ENCODE results near the gene TMA7.

The TMA7 gene

DNA sequence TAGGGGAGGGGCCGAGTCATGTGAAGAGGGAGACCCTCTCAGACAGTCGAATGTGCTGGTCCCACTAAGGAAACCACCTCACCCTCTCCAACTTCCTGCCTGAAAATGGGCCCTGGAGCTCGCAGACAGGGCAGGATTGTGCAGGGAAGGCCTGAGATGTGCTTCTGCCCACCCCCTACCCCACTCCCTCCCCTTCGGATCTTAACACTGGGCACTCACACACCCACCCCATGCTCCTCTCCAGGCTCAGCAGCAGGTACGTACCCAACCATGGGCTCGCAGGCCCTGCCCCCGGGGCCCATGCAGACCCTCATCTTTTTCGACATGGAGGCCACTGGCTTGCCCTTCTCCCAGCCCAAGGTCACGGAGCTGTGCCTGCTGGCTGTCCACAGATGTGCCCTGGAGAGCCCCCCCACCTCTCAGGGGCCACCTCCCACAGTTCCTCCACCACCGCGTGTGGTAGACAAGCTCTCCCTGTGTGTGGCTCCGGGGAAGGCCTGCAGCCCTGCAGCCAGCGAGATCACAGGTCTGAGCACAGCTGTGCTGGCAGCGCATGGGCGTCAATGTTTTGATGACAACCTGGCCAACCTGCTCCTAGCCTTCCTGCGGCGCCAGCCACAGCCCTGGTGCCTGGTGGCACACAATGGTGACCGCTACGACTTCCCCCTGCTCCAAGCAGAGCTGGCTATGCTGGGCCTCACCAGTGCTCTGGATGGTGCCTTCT, 26.5 kb downstream of the TMA7 start:
- TF ChIP-seq, protein P1, sequence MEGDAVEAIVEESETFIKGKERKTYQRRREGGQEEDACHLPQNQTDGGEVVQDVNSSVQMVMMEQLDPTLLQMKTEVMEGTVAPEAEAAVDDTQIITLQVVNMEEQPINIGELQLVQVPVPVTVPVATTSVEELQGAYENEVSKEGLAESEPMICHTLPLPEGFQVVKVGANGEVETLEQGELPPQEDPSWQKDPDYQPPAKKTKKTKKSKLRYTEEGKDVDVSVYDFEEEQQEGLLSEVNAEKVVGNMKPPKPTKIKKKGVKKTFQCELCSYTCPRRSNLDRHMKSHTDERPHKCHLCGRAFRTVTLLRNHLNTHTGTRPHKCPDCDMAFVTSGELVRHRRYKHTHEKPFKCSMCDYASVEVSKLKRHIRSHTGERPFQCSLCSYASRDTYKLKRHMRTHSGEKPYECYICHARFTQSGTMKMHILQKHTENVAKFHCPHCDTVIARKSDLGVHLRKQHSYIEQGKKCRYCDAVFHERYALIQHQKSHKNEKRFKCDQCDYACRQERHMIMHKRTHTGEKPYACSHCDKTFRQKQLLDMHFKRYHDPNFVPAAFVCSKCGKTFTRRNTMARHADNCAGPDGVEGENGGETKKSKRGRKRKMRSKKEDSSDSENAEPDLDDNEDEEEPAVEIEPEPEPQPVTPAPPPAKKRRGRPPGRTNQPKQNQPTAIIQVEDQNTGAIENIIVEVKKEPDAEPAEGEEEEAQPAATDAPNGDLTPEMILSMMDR (IDR thresholded peaks at IDR 0.05; ENCODE audit: extremely low read depth, insufficient read depth, missing control alignments), result no peak
- no peak for DNase-seq (ENCODE audit: low spot score)
- in situ Hi-C loops (cut with MboI; ENCODE audit: low pct_unique_long_range_greater_than_20kb, low sequenced_read_pairs, unreplicated experiment), result no loop called here

DNA sequence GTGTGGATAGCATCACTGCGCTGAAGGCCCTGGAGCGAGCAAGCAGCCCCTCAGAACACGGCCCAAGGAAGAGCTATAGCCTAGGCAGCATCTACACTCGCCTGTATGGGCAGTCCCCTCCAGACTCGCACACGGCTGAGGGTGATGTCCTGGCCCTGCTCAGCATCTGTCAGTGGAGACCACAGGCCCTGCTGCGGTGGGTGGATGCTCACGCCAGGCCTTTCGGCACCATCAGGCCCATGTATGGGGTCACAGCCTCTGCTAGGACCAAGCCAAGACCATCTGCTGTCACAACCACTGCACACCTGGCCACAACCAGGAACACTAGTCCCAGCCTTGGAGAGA, 27.0 kb downstream of the TMA7 start:
- in situ Hi-C loops (cut with MboI; ENCODE audit: low pct_unique_long_range_greater_than_20kb, low sequenced_read_pairs, unreplicated experiment), result no loop called here
- DNase-seq (ENCODE audit: low spot score), result no peak
- TF ChIP-seq, protein P1 (IDR thresholded peaks at IDR 0.05; ENCODE audit: extremely low read depth, insufficient read depth, missing control alignments), result no peak

DNA sequence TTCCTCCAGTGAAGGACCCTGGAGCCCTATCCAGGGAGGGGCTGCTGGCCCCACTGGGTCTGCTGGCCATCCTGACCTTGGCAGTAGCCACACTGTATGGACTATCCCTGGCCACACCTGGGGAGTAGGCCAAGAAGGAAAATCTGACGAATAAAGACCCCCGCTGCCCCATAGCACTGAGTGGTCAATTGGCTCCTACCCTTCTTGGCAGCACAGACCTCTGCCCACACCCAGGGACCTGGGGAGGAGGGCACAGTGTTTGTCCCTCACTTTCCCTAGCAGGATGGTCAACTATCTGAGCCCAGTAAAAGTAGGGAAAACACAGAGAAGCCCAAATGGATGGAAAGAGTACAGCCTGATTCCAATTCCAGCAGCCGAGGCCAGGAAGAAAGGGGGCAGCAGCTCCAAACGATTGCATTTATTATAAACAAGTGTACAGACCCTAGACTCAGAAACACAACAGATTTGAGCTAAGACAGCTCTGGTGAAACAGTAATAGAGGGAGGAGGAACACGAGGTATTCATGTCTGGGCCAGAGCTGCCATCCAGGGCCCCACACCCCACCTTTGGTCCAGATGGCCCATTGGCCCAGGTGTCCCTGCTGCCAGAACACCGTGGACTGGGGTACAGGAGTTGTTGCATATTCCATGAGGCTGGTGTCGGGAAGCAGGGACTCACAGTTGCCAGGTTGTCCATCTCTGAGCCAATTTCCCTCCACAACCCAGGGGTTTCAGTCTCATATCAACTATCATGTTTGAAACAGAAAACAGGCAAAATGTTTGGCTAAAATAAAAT, 27.6 kb downstream of the TMA7 start:
- in situ Hi-C loops (cut with MboI; ENCODE audit: low pct_unique_long_range_greater_than_20kb, low sequenced_read_pairs, unreplicated experiment), result no loop called here
- TF ChIP-seq, protein P1 (IDR thresholded peaks at IDR 0.05; ENCODE audit: extremely low read depth, insufficient read depth, missing control alignments), result no peak
- no peak for DNase-seq (ENCODE audit: low spot score)

DNA sequence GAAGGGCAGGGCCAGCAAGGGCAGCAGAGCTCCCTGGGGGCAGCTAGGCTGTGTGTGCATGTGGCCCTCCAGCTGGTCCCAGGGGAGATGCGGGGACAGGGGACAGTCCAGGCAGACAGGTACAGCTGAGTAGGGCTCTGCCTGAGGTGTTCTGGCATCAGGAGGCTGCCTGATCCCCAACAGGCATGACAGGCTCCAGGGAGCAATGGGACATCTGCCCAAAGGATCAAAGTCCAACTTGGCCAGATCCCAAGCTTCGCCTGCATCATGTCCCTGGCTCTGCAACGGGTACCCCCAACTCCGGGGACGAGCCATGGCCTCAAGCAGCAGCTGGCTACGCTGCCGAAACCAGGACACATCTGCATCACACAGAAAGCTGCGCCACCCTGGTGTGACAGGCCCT, 28.3 kb downstream of the TMA7 start:
- TF ChIP-seq, protein P1 (IDR thresholded peaks at IDR 0.05; ENCODE audit: extremely low read depth, insufficient read depth, missing control alignments), result no peak
- no peak for DNase-seq (ENCODE audit: low spot score)
- in situ Hi-C loops (cut with MboI; ENCODE audit: low pct_unique_long_range_greater_than_20kb, low sequenced_read_pairs, unreplicated experiment), result no loop called here

DNA sequence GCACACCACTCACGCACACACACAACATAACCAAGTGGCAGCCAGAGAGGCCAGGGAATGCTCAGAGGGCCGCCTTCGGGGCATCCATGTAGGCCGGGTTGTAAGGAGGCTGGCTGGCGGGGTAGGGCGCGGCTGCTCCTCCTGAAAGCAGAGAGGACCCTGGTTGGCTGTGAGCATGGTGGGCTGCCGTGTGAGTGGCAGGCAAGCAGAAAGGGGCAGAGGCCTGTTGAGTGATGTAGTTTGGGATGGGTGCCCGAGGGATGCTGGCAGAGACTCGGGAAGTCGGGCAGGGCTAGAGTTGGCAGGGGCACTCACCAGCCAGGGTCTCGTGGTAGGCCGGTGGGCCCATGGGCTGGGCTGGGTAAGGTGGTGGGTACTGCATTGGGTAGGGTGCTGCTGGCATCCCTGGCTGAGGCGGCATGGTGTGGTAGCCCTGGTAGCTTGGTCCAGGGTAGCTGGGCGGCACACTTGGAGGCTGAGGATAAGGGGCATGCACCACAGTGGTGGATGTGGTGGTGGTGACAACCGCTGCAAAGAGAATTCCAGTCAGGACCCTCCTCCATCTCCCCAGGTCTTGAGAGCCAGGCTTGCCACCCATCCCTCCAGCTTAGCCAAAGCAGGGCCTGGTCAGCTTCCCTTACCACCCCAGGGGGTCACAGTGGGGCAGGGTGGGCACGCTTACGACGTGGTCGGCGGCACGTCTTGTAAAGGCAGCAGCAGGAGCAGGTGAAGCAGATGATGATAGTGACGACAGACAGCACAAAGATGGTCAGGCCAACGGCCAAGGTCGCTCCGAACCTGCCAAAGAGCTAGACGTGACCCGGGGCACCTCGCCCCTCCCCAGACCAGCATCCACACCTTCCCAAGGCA, 29.2 kb downstream of the TMA7 start:
- TF ChIP-seq, protein P1 (IDR thresholded peaks at IDR 0.05; ENCODE audit: extremely low read depth, insufficient read depth, missing control alignments), result no peak
- in situ Hi-C loops (cut with MboI; ENCODE audit: low pct_unique_long_range_greater_than_20kb, low sequenced_read_pairs, unreplicated experiment), result no loop called here

DNA sequence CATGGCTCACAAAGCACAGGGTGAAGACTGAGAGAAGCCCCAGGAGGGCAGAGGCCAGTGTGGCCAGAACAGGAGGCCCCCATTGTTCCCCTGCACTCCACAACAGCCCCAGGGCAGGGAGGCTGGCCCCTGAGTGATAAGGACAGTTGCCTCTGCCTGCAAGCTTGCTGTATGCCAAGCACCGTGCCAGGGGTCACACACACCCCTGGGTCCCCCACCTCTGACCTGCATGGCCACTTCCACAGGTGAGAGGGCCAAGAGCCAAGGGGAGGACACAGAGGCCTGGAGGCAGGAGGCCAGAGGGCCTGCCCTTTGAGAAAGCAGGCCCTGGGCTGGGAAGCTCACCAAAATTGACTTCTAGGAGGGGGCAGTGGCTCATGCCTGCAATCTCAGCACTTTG, 30.2 kb downstream of the TMA7 start:
- TF ChIP-seq, protein P1 (IDR thresholded peaks at IDR 0.05; ENCODE audit: extremely low read depth, insufficient read depth, missing control alignments), result no peak
- in situ Hi-C loops (cut with MboI; ENCODE audit: low pct_unique_long_range_greater_than_20kb, low sequenced_read_pairs, unreplicated experiment), result no loop called here

More for the DNA sequence above, 29.2 kb downstream of the TMA7 start:
- no peak for DNase-seq (ENCODE audit: low spot score)

More for the DNA sequence above, 30.2 kb downstream of the TMA7 start:
- no peak for DNase-seq (ENCODE audit: low spot score)

Measured in GM13977 (cell line).